ENCODE data around the gene SLCO2B1.

GRCh38 chr11:75185866-75186265 lies 35.0 kb downstream of the SLCO2B1 start:
- TF ChIP-seq CTCF (IDR thresholded peaks at IDR 0.05) (no peak), POLR2A (IDR thresholded peaks at IDR 0.05) (no peak), EP300 (IDR thresholded peaks at IDR 0.05) (no peak)

Measured in tibial nerve (tissue), 4 donors.